Suprapubic skin (tissue), 4 donors: ENCODE data around the gene SMG5.

Experiments used
- CTCF ChIP-seq, 2 donors: fragments of 200-600 bp in 1 of 2; fragments of 450-650 bp in 1 of 2; sonication (generic) in 1 of 2; IDR thresholded peaks; one replicate each; pipeline ENCODE4 v1.5.1; 2016 to 2019; ENCODE audit warnings: antibody characterized with exemption in 2 of 2, mild to moderate bottlenecking in 1 of 2, moderate library complexity in 1 of 2
- EP300 ChIP-seq: sonication (generic); formaldehyde crosslinking; IDR thresholded peaks from one replicate; pipeline ENCODE4 v1.6.1; 2017; ENCODE audit warnings: antibody characterized with exemption
- POLR2A ChIP-seq, 2 donors: fragments of 450-650 bp; IDR thresholded peaks; one replicate each; pipeline ENCODE4 v1.6.1; 2017; ENCODE audit warnings: antibody characterized with exemption in 2 of 2, mild to moderate bottlenecking in 2 of 2, moderate library complexity in 2 of 2
- POLR2AphosphoS5 ChIP-seq, 3 donors: sonication (generic); formaldehyde crosslinking; IDR thresholded peaks; one replicate each; pipeline ENCODE4 v1.6.1; 2017; ENCODE audit warnings: antibody characterized with exemption in 3 of 3

- TF ChIP-seq CTCF (IDR thresholded peaks at IDR 0.05) (no peak), EP300 (no peak), POLR2A (IDR thresholded peaks at IDR 0.05) (no peak), POLR2AphosphoS5 (IDR thresholded peaks at IDR 0.05) (no peak)
Observed at GRCh38 chr1:156289857-156290256, 7.2 kb upstream of the SMG5 start.
